SK-N-SH (cell line): ENCODE measurements around the gene ATG7.

Experiments used
- EZH2phosphoT487 ChIP-seq: fragments of 200-600 bp; sonication (generic); IDR thresholded peaks from 2 replicates; pipeline ENCODE4 v1.6.1; 2017; ENCODE audit warnings: low read depth, mixed run types, mild to moderate bottlenecking, antibody characterized with exemption, moderate library complexity, borderline replicate concordance
- FOSL2 ChIP-seq: IDR thresholded peaks from 2 replicates; pipeline ENCODE4 v1.4.0; 2012; ENCODE audit warnings: low read depth, mild to moderate bottlenecking, moderate library complexity, borderline replicate concordance
- GATA2 ChIP-seq: sonication (generic); formaldehyde crosslinking; IDR thresholded peaks from 2 replicates; pipeline ENCODE4 v1.5.0; 2020; ENCODE audit warnings: mild to moderate bottlenecking, missing genetic modification reagents
- JUND ChIP-seq: IDR thresholded peaks from 2 replicates; pipeline ENCODE4 v1.4.0; 2012
- MEF2A ChIP-seq: IDR thresholded peaks from 2 replicates; pipeline ENCODE4 v1.4.0; 2012; ENCODE audit warnings: low read depth, borderline replicate concordance
- MXI1 ChIP-seq: IDR thresholded peaks from 2 replicates; pipeline ENCODE4 v1.6.1; 2012; ENCODE audit warnings: mild to moderate bottlenecking, low read depth, low read length, improper control_type of control experiment
- POLR2AphosphoS5 ChIP-seq: IDR thresholded peaks from 2 replicates; pipeline ENCODE4 v1.6.1; 2012; ENCODE audit warnings: low read depth, low read length
- RAD21 ChIP-seq: IDR thresholded peaks from 2 replicates; pipeline ENCODE4 v1.6.1; 2012; ENCODE audit warnings: mild to moderate bottlenecking, low read length
- SIN3A ChIP-seq: IDR thresholded peaks from 2 replicates; pipeline ENCODE4 v1.6.1; 2012; ENCODE audit warnings: low read depth, mild to moderate bottlenecking, low read length, moderate library complexity, borderline replicate concordance
- SMC3 ChIP-seq: IDR thresholded peaks from 2 replicates; pipeline ENCODE4 v1.6.1; 2012; ENCODE audit warnings: low read depth, low read length, improper control_type of control experiment
- TAF1 ChIP-seq: IDR thresholded peaks from 2 replicates; pipeline ENCODE4 v1.6.1; 2012; ENCODE audit warnings: low read depth, mild to moderate bottlenecking, low read length, moderate library complexity, borderline replicate concordance
- TF ChIP-seq, protein P1 (sequence below): fragments of 200-600 bp; sonication (generic); IDR thresholded peaks from 2 replicates; pipeline ENCODE4 v1.6.1; 2017; ENCODE audit warnings: antibody characterized with exemption, mild to moderate bottlenecking, moderate library complexity
- TF ChIP-seq, protein P2 (sequence below): fragments of 150-350 bp; IDR thresholded peaks from 2 replicates; pipeline ENCODE4 v1.6.1; 2017; ENCODE audit warnings: antibody characterized with exemption, low read length, low read depth, borderline replicate concordance
- TF ChIP-seq, protein P3 (sequence below): IDR thresholded peaks from 2 replicates; pipeline ENCODE4 v1.4.0; 2012; ENCODE audit warnings: low read depth

DNA sequence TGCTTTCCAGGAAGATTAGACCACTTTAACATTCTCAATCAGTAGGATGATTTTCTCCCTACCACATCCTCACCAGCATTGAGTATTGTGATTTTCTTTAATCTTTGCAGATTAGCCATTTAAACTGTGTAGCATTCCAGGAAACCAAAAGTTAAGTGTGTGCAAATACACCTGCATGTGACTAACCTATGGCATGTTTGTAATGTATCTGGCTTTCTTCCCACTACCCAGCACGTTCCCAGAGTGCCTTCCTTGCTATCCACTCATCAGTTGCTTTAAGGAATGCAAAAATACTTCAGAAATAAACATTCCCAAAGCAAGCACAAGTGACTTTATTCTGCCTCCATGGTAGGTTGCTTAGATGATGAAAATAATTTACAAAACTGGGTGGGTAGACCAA, 74.2 kb downstream of the ATG7 start:
- TF ChIP-seq FOSL2 (no peak), RAD21 (no peak), POLR2AphosphoS5 (no peak), SMC3 (no peak), MXI1 (no peak), JUND (no peak), SIN3A (no peak), GATA2 (CRISPR knock-in tag) (no peak), EZH2phosphoT487 (no peak), MEF2A (no peak), TAF1 (no peak)
- TF ChIP-seq, protein P1, sequence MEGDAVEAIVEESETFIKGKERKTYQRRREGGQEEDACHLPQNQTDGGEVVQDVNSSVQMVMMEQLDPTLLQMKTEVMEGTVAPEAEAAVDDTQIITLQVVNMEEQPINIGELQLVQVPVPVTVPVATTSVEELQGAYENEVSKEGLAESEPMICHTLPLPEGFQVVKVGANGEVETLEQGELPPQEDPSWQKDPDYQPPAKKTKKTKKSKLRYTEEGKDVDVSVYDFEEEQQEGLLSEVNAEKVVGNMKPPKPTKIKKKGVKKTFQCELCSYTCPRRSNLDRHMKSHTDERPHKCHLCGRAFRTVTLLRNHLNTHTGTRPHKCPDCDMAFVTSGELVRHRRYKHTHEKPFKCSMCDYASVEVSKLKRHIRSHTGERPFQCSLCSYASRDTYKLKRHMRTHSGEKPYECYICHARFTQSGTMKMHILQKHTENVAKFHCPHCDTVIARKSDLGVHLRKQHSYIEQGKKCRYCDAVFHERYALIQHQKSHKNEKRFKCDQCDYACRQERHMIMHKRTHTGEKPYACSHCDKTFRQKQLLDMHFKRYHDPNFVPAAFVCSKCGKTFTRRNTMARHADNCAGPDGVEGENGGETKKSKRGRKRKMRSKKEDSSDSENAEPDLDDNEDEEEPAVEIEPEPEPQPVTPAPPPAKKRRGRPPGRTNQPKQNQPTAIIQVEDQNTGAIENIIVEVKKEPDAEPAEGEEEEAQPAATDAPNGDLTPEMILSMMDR, result no peak
- TF ChIP-seq, protein P2, sequence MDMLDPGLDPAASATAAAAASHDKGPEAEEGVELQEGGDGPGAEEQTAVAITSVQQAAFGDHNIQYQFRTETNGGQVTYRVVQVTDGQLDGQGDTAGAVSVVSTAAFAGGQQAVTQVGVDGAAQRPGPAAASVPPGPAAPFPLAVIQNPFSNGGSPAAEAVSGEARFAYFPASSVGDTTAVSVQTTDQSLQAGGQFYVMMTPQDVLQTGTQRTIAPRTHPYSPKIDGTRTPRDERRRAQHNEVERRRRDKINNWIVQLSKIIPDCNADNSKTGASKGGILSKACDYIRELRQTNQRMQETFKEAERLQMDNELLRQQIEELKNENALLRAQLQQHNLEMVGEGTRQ, result no peak
- TF ChIP-seq, protein P3, sequence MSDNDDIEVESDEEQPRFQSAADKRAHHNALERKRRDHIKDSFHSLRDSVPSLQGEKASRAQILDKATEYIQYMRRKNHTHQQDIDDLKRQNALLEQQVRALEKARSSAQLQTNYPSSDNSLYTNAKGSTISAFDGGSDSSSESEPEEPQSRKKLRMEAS, result no peak
